DLD1 (cell line): Measurements from ENCODE around the gene AUH.
"Not testable (repeated sequence)": the region's sequence is repeated elsewhere in the genome, so short reads cannot be mapped to it uniquely, and the experiment has no call there.

Source experiments
- in situ Hi-C: cut with HindIII; loops from 2 replicates; pipeline ENCODE4 v1.10.0; 2017; ENCODE audit warnings: low sequenced_read_pairs

AUH gene

GRCh38 chr9:91214086-91214485, 147.6 kb downstream of the AUH start:
- in situ Hi-C loops, result no loop called here

GRCh38 chr9:91212596-91213243, 149.0 kb downstream of the AUH start:
- in situ Hi-C loops, result no loop called here

GRCh38 chr9:91211919-91212318, 149.8 kb downstream of the AUH start:
- in situ Hi-C loops, result no loop called here

- in situ Hi-C loops, result no loop called here
These were observed 150.3 kb downstream of the AUH start for GRCh38 chr9:91211414-91211813.

GRCh38 chr9:91210318-91210717, 151.4 kb downstream of the AUH start:
- in situ Hi-C loops, result no loop called here

- in situ Hi-C loops, result no loop called here
These were observed 152.9 kb downstream of the AUH start for GRCh38 chr9:91208837-91209236.

GRCh38 chr9:91208419-91208745, 153.3 kb downstream of the AUH start:
- in situ Hi-C loops, result no loop called here

GRCh38 chr9:91207729-91208418, 153.8 kb downstream of the AUH start:
- in situ Hi-C loops, result no loop called here

- in situ Hi-C loops, result no loop called here
These were observed 154.4 kb downstream of the AUH start for GRCh38 chr9:91207397-91207728.

- in situ Hi-C loops, result no loop called here
These were observed 154.9 kb downstream of the AUH start for GRCh38 chr9:91206806-91207205.

GRCh38 chr9:91202736-91203283, 158.9 kb downstream of the AUH start:
- in situ Hi-C loops, result no loop called here

- in situ Hi-C loops, result no loop called here
These were observed 160.9 kb downstream of the AUH start for GRCh38 chr9:91200692-91201336.

- in situ Hi-C loops, result no loop called here
These were observed 161.8 kb downstream of the AUH start for GRCh38 chr9:91199739-91200497.

- in situ Hi-C loops, result not testable (repeated sequence)
These were observed 162.8 kb downstream of the AUH start for GRCh38 chr9:91198881-91199280.

GRCh38 chr9:91198405-91198804, 163.3 kb downstream of the AUH start:
- in situ Hi-C loops, result no loop called here

GRCh38 chr9:91197232-91198181, 164.2 kb downstream of the AUH start:
- in situ Hi-C loops, result no loop called here

- in situ Hi-C loops, result no loop called here
These were observed 165.4 kb downstream of the AUH start for GRCh38 chr9:91196103-91196950.

- in situ Hi-C loops, result no loop called here
These were observed 166.2 kb downstream of the AUH start for GRCh38 chr9:91195372-91196012.
